ENCODE data around the gene SIGLEC1. TPM values are rescaled to one million over a fixed set of nuclear protein-coding genes. Genes with fewer than 3 reads are reported as not detected.

SIGLEC1 gene
- not detected in 2 replicates for total RNA-seq

GRCh38 chr20:3712279-3712873 is at the start of gene SIGLEC1:
TSS of gene SIGLEC1 (minus strand) at chr20:3712600. CDS start at chr20:3707128, 5,472 bp downstream.
- no peak for TF ChIP-seq CTCF (conservative IDR thresholded peaks at IDR 0.05; ENCODE audit: low read depth, low read length)
- H3K4me3 ChIP-seq (ENCODE audit: low read depth, low read length) = no peak within 1 kb of the TSS

GRCh38 chr20:3760655-3761348 is 48.4 kb upstream of the SIGLEC1 start:
- TF ChIP-seq CTCF (conservative IDR thresholded peaks at IDR 0.05; ENCODE audit: low read depth, low read length) = no peak
- no peak overlapping the region for H3K4me3 ChIP-seq (ENCODE audit: low read depth, low read length)
- peak; percentile 13 for DNase-seq (ENCODE audit: low read depth)

More at GRCh38 chr20:3712279-3712873, at the start of gene SIGLEC1:
- no peak for DNase-seq (ENCODE audit: low read depth)

GRCh38 chr20:3759884-3760283 is 47.5 kb upstream of the SIGLEC1 start:
- DNase-seq (ENCODE audit: low read depth) = no peak
- no peak for TF ChIP-seq CTCF (conservative IDR thresholded peaks at IDR 0.05; ENCODE audit: low read depth, low read length)
- no peak overlapping the region for H3K4me3 ChIP-seq (ENCODE audit: low read depth, low read length)

GRCh38 chr20:3759316-3759823 is 47.0 kb upstream of the SIGLEC1 start:
- H3K4me3 ChIP-seq (ENCODE audit: low read depth, low read length) = no peak overlapping the region
- TF ChIP-seq CTCF (conservative IDR thresholded peaks at IDR 0.05; ENCODE audit: low read depth, low read length) = no peak
- no peak for DNase-seq (ENCODE audit: low read depth)

GRCh38 chr20:3758566-3758965 is 46.2 kb upstream of the SIGLEC1 start:
- H3K4me3 ChIP-seq (ENCODE audit: low read depth, low read length) = no peak overlapping the region
- TF ChIP-seq CTCF (conservative IDR thresholded peaks at IDR 0.05; ENCODE audit: low read depth, low read length) = no peak
- no peak for DNase-seq (ENCODE audit: low read depth)

GRCh38 chr20:3757268-3757667 is 44.9 kb upstream of the SIGLEC1 start:
- H3K4me3 ChIP-seq (ENCODE audit: low read depth, low read length) = no peak overlapping the region
- no peak for TF ChIP-seq CTCF (conservative IDR thresholded peaks at IDR 0.05; ENCODE audit: low read depth, low read length)
- DNase-seq (ENCODE audit: low read depth) = no peak
